HepG2 (cell line): Measurements from ENCODE around the gene CAVIN1. TPM values are rescaled to one million over a fixed set of nuclear protein-coding genes. Genes with fewer than 3 reads are reported as not detected.

ENCODE experiments used
- ADNP ChIP-seq: sonication (generic); formaldehyde crosslinking; IDR thresholded peaks from 2 replicates; pipeline ENCODE4 v1.4.0; 2020; ENCODE audit warnings: missing genetic modification reagents
- ARNTL ChIP-seq: sonication (generic); formaldehyde crosslinking; IDR thresholded peaks from 2 replicates; pipeline ENCODE4 v1.4.0; 2020; ENCODE audit warnings: mild to moderate bottlenecking, missing genetic modification reagents
- ATF2 ChIP-seq: sonication (generic); formaldehyde crosslinking; IDR thresholded peaks from 2 replicates; pipeline ENCODE4 v1.4.0; 2020; ENCODE audit warnings: missing genetic modification reagents
- CEBPB ChIP-seq: IDR thresholded peaks from 2 replicates; pipeline ENCODE4 v1.6.1; 2011; ENCODE audit warnings: low read depth, low read length, improper control_type of control experiment, borderline replicate concordance
- DBP ChIP-seq: sonication (generic); formaldehyde crosslinking; IDR thresholded peaks from 2 replicates; pipeline ENCODE4 v1.4.0; 2020; ENCODE audit warnings: missing genetic modification reagents; ENCODE audit errors: not compliant biosample characterization
- DPF2 ChIP-seq: sonication (generic); formaldehyde crosslinking; IDR thresholded peaks from 2 replicates; pipeline ENCODE4 v1.4.0; 2020; ENCODE audit warnings: mild to moderate bottlenecking, low read depth, missing genetic modification reagents, borderline replicate concordance
- ERF ChIP-seq: IDR thresholded peaks from 2 replicates; pipeline ENCODE4 v1.6.1; 2018; ENCODE audit warnings: missing biosample characterization, missing genetic modification reagents
- FOXA3 ChIP-seq: IDR thresholded peaks from 2 replicates; pipeline ENCODE4 v1.6.1; 2016; ENCODE audit warnings: missing genetic modification reagents, missing compliant biosample characterization
- FOXC1 ChIP-seq: sonication (generic); formaldehyde crosslinking; IDR thresholded peaks from 2 replicates; pipeline ENCODE4 v1.8.0; 2022; ENCODE audit warnings: mild to moderate bottlenecking, missing genetic modification reagents, borderline replicate concordance
- FOXK2 ChIP-seq: fragments of 450-650 bp; IDR thresholded peaks from 2 replicates; pipeline ENCODE4 v1.6.1; 2016
- KDM1A ChIP-seq: IDR thresholded peaks from 2 replicates; pipeline ENCODE4 v1.6.1; 2016; ENCODE audit warnings: missing compliant biosample characterization
- MAFF ChIP-seq: IDR thresholded peaks from 2 replicates; pipeline ENCODE4 v1.6.1; 2011; ENCODE audit warnings: low read depth, low read length, improper control_type of control experiment
- NFKB2 ChIP-seq: sonication (generic); formaldehyde crosslinking; IDR thresholded peaks from 2 replicates; pipeline ENCODE4 v1.4.0; 2020; ENCODE audit warnings: missing genetic modification reagents, borderline replicate concordance
- PLRG1 ChIP-seq: fragments of 450-650 bp; conservative IDR thresholded peaks from 2 replicates; pipeline ENCODE4 v1.6.1; 2016
- SALL2 ChIP-seq: sonication (generic); formaldehyde crosslinking; IDR thresholded peaks from 2 replicates; pipeline ENCODE4 v1.8.1; 2023; ENCODE audit warnings: mild to moderate bottlenecking, missing genetic modification reagents, inconsistent platforms
- SIN3B ChIP-seq: fragments of 150-350 bp; IDR thresholded peaks from 2 replicates; pipeline ENCODE4 v1.6.1; 2014; ENCODE audit warnings: low read length
- TEF ChIP-seq: sonication (generic); formaldehyde crosslinking; IDR thresholded peaks from 2 replicates; pipeline ENCODE4 v1.5.0; 2020; ENCODE audit warnings: missing genetic modification reagents
- THAP7 ChIP-seq: sonication (generic); formaldehyde crosslinking; IDR thresholded peaks from 2 replicates; pipeline ENCODE4 v1.8.1; 2023; ENCODE audit warnings: mild to moderate bottlenecking, missing genetic modification reagents
- ZBTB39 ChIP-seq: sonication (generic); formaldehyde crosslinking; IDR thresholded peaks from 2 replicates; pipeline ENCODE4 v1.5.0; 2020; ENCODE audit warnings: missing genetic modification reagents
- ZMYM4 ChIP-seq: sonication (generic); formaldehyde crosslinking; IDR thresholded peaks from 2 replicates; pipeline ENCODE4 v1.8.1; 2023; ENCODE audit warnings: mild to moderate bottlenecking, missing genetic modification reagents
- ZNF17 ChIP-seq: sonication (generic); formaldehyde crosslinking; IDR thresholded peaks from 2 replicates; pipeline ENCODE4 v1.5.0; 2020; ENCODE audit warnings: mild to moderate bottlenecking, missing genetic modification reagents
- ZNF253 ChIP-seq: sonication (generic); formaldehyde crosslinking; IDR thresholded peaks from 2 replicates; pipeline ENCODE4 v1.8.0; 2022; ENCODE audit warnings: mild to moderate bottlenecking, missing genetic modification reagents, borderline replicate concordance
- ZNF30 ChIP-seq: sonication (generic); formaldehyde crosslinking; IDR thresholded peaks from 2 replicates; pipeline ENCODE4 v1.5.0; 2020; ENCODE audit warnings: mild to moderate bottlenecking, missing genetic modification reagents
- ZNF432 ChIP-seq: sonication (generic); formaldehyde crosslinking; IDR thresholded peaks from 2 replicates; pipeline ENCODE4 v1.5.0; 2020; ENCODE audit warnings: missing genetic modification reagents, mild to moderate bottlenecking, borderline replicate concordance
- ZNF547 ChIP-seq: sonication (generic); formaldehyde crosslinking; IDR thresholded peaks from 2 replicates; pipeline ENCODE4 v1.5.1; 2020; ENCODE audit warnings: mild to moderate bottlenecking, missing genetic modification reagents
- ZNF598 ChIP-seq: sonication (generic); formaldehyde crosslinking; IDR thresholded peaks from 2 replicates; pipeline ENCODE4 v1.5.1; 2020; ENCODE audit warnings: mild to moderate bottlenecking, missing genetic modification reagents, borderline replicate concordance
- ZNF749 ChIP-seq: sonication (generic); formaldehyde crosslinking; IDR thresholded peaks from 2 replicates; pipeline ENCODE4 v1.8.0; 2022; ENCODE audit warnings: mild to moderate bottlenecking, missing genetic modification reagents, moderate library complexity, borderline replicate concordance
- polyA plus RNA-seq, 8 experiments: library from polyadenylated mRNA; depleted of rRNA in 3 of 8; stranded (reverse) in 7 of 8; unstranded in 1 of 8; fragments of >200 nt; fragmentation: Illumina TruSeq in 4 of 8; extraction: Trizol in 4 of 8; gene quantifications; 2 replicates each; pipeline versions ENCODE4 v1.2.1 to v1.2.3, GENCODE V29; 2011 to 2016; ENCODE audit warnings: low read depth in 4 of 8, missing spikeins in 1 of 8, mixed read lengths in 1 of 8; ENCODE audit not compliant: insufficient read depth in 1 of 8
- total RNA-seq, 5 experiments: library from RNA; depleted of rRNA; stranded (reverse); fragments of >200 nt; fragmentation: Illumina TruSeq; extraction: Trizol; gene quantifications; 2 replicates each; pipeline ENCODE4 v1.2.3, GENCODE V29; 2016; ENCODE audit warnings: low read depth in 1 of 5

Gene CAVIN1
- total and polyA plus RNA-seq, 2 of the 13 experiments (the other 11 are each of a cell fraction or from before 2014, with no cell fraction given): 15.9 to 25.5 TPM

GRCh38 chr17:42405963-42406495 is 17.0 kb downstream of the CAVIN1 start (continued):
- TF ChIP-seq ZBTB39 (no peak), ZNF547 (CRISPR knock-in tag) (no peak; the same call in 1 of the 2 replicates), FOXC1 (peak; percentile 79; the same call in 1 of the 2 replicates), ZNF17 (no peak), SALL2 (no peak), TEF (CRISPR knock-in tag) (no peak), ZNF253 (CRISPR knock-in tag) (no peak), CEBPB (peak; percentile 93), ZMYM4 (CRISPR knock-in tag) (peak; percentile 29; the same call in 1 of the 2 replicates), SIN3B (no peak), ZNF598 (0 out of 2 replicates have a peak, but pooled peaks have one; percentile 22), FOXK2 (no peak), DBP (no peak), ZNF30 (CRISPR knock-in tag) (no peak), FOXA3 (CRISPR knock-in tag) (no peak), MAFF (no peak), ERF (CRISPR knock-in tag) (0 out of 2 replicates have a peak, but pooled peaks have one; percentile 39), ZNF749 (CRISPR knock-in tag) (no peak), ARNTL (CRISPR knock-in tag) (no peak), ATF2 (CRISPR knock-in tag) (no peak), PLRG1 (no peak), NFKB2 (CRISPR knock-in tag) (no peak; the same call in 1 of the 2 replicates), DPF2 (CRISPR knock-in tag) (no peak), ADNP (CRISPR knock-in tag) (no peak), THAP7 (CRISPR knock-in tag) (peak; percentile 65; the same call in 1 of the 2 replicates), ZNF432 (CRISPR knock-in tag) (no peak), KDM1A (CRISPR knock-in tag) (no peak)
